Endodermal cell (in vitro differentiated cells): ENCODE results near the gene TAF5L. TPM values are rescaled to one million over a fixed set of nuclear protein-coding genes. Genes with fewer than 3 reads are reported as not detected.

ENCODE experiments used
- DNase-seq: peaks from one replicate; pipeline ENCODE4 v3.0.0-alpha.2; 2017
- H3K27ac ChIP-seq: 2 replicates; pipeline ENCODE4 v1.5.1; 2013; ENCODE audit warnings: mild to moderate bottlenecking, low read depth, low read length, moderate library complexity
- H3K27me3 ChIP-seq: 2 replicates; pipeline ENCODE4 v1.6.1; 2013; ENCODE audit warnings: mild to moderate bottlenecking, low read length, moderate library complexity; ENCODE audit not compliant: insufficient read depth, control insufficient read depth, poor library complexity, severe bottlenecking
- H3K36me3 ChIP-seq: 2 replicates; pipeline ENCODE4 v1.7.0; 2013; ENCODE audit warnings: mild to moderate bottlenecking, low read length, moderate library complexity; ENCODE audit not compliant: control insufficient read depth, insufficient read depth
- H3K4me1 ChIP-seq: one replicate; pipeline ENCODE4 v1.7.0; 2013; ENCODE audit warnings: low read length; ENCODE audit not compliant: control insufficient read depth, insufficient read depth
- H3K4me3 ChIP-seq: 2 replicates; pipeline ENCODE4 v1.5.1; 2013; ENCODE audit warnings: mild to moderate bottlenecking, low read length, moderate library complexity
- H3K9ac ChIP-seq: 2 replicates; pipeline ENCODE4 v1.6.1; 2013; ENCODE audit warnings: mild to moderate bottlenecking, low read length, moderate library complexity; ENCODE audit not compliant: poor library complexity, severe bottlenecking; ENCODE audit errors: extremely low read depth
- H3K9me3 ChIP-seq: 2 replicates; pipeline ENCODE4 v1.6.1; 2013; ENCODE audit warnings: mild to moderate bottlenecking, low read length, moderate library complexity; ENCODE audit not compliant: control insufficient read depth
- H3K27ac Mint-ChIP-seq: 2 replicates; pipeline ENCODE4 v1.8.0; 2020; ENCODE audit warnings: mixed read lengths
- H3K27me3 Mint-ChIP-seq: 2 replicates; pipeline ENCODE4 v1.8.0; 2021; ENCODE audit warnings: mild to moderate bottlenecking, mixed read lengths; ENCODE audit not compliant: insufficient read depth
- H3K36me3 Mint-ChIP-seq: 2 replicates; pipeline ENCODE4 v1.8.0; 2020; ENCODE audit warnings: low read depth, mixed read lengths
- H3K4me1 Mint-ChIP-seq: 2 replicates; pipeline ENCODE4 v1.8.0; 2020; ENCODE audit warnings: mixed read lengths
- H3K4me3 Mint-ChIP-seq: 2 replicates; pipeline ENCODE4 v1.8.0; 2020; ENCODE audit warnings: mild to moderate bottlenecking, moderate library complexity, mixed read lengths
- H3K9me3 Mint-ChIP-seq: 2 replicates; pipeline ENCODE4 v1.8.0; 2020; ENCODE audit warnings: mild to moderate bottlenecking, mixed read lengths
- WGBS, 2 experiments: methylation state at CpG; one replicate each; pipeline versions ENCODE4 v1.1.5 to v1.1.7; 2013; ENCODE audit warnings: missing lambda C conversion rate in 2 of 2, mixed read lengths in 1 of 2; ENCODE audit not compliant: insufficient coverage in 1 of 2, insufficient read length in 1 of 2; 5-methylcytosine and 5-hydroxymethylcytosine counted together
- total RNA-seq, 2 donors: library from RNA; stranded (reverse); fragmentation: NEBNext Ultra II Directional in 1 of 2; extraction: Animal tissue kit (Norgen Biotek cat#: 25700) in 1 of 2; gene quantifications; 2 replicates in 1 of 2; 3 replicates in 1 of 2; pipeline ENCODE4 v1.2.1, GENCODE V29; 2021
- TF ChIP-seq, protein P1 (sequence below): fragments of 200-600 bp; sonication (generic); conservative IDR thresholded peaks from 2 replicates; pipeline ENCODE4 v1.5.0; 2021; ENCODE audit warnings: antibody characterized with exemption, mild to moderate bottlenecking

Gene TAF5L
- total RNA-seq, 2 donors from 2014 or later = 13.1 to 17.7 TPM

GRCh38 chr1:229621663-229622062 is 4.3 kb downstream of the TAF5L start:
- TF ChIP-seq, protein P1, sequence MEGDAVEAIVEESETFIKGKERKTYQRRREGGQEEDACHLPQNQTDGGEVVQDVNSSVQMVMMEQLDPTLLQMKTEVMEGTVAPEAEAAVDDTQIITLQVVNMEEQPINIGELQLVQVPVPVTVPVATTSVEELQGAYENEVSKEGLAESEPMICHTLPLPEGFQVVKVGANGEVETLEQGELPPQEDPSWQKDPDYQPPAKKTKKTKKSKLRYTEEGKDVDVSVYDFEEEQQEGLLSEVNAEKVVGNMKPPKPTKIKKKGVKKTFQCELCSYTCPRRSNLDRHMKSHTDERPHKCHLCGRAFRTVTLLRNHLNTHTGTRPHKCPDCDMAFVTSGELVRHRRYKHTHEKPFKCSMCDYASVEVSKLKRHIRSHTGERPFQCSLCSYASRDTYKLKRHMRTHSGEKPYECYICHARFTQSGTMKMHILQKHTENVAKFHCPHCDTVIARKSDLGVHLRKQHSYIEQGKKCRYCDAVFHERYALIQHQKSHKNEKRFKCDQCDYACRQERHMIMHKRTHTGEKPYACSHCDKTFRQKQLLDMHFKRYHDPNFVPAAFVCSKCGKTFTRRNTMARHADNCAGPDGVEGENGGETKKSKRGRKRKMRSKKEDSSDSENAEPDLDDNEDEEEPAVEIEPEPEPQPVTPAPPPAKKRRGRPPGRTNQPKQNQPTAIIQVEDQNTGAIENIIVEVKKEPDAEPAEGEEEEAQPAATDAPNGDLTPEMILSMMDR = no peak
- Mint-ChIP-seq H3K27me3 (no peaks in the 10 kb centered on the region), H3K4me3 (no peak overlapping the region), H3K27ac (no peak overlapping the region), H3K4me1 (peaks cover 21% of the 10 kb centered on the region), H3K9me3 (no peaks in the 10 kb centered on the region), H3K36me3 (peaks cover 3% of the 10 kb centered on the region)
- no peaks in the 10 kb centered on the region for H3K9me3 ChIP-seq
- no peaks in the 10 kb centered on the region for H3K36me3 ChIP-seq
- whole genome bisulfite sequencing, 2 experiments = 85 to 86% methylated on average over 2 of the region's 2 CpGs
- DNase-seq = no peak
- peaks cover 7% of the 10 kb centered on the region for H3K4me1 ChIP-seq
- H3K27ac ChIP-seq = no peak overlapping the region
- no peak overlapping the region for H3K9ac ChIP-seq
- H3K4me3 ChIP-seq = no peak overlapping the region
- H3K27me3 ChIP-seq = no peaks in the 10 kb centered on the region

- no peaks in the 10 kb centered on the region for H3K9me3 ChIP-seq
- H3K4me1 Mint-ChIP-seq = peaks cover 20% of the 10 kb centered on the region
- H3K9ac ChIP-seq = no peak overlapping the region
- no peak overlapping the region for H3K27ac ChIP-seq
- H3K36me3 Mint-ChIP-seq = peaks cover 3% of the 10 kb centered on the region
- no peak overlapping the region for H3K4me3 ChIP-seq
- DNase-seq = peak; percentile 6
- no peaks in the 10 kb centered on the region for H3K27me3 Mint-ChIP-seq
- no peaks in the 10 kb centered on the region for H3K36me3 ChIP-seq
- WGBS, 2 experiments = 88 to 100% methylated on average over 2 to 3 of the region's 3 CpGs
- H3K4me3 Mint-ChIP-seq = no peak overlapping the region
- H3K9me3 Mint-ChIP-seq = no peaks in the 10 kb centered on the region
- no peak overlapping the region for H3K27ac Mint-ChIP-seq
- TF ChIP-seq, protein P1 = no peak
- H3K27me3 ChIP-seq = no peaks in the 10 kb centered on the region
- peaks cover 7% of the 10 kb centered on the region for H3K4me1 ChIP-seq
Measured at GRCh38 chr1:229620876-229621275, 5.0 kb downstream of the TAF5L start.

DNA sequence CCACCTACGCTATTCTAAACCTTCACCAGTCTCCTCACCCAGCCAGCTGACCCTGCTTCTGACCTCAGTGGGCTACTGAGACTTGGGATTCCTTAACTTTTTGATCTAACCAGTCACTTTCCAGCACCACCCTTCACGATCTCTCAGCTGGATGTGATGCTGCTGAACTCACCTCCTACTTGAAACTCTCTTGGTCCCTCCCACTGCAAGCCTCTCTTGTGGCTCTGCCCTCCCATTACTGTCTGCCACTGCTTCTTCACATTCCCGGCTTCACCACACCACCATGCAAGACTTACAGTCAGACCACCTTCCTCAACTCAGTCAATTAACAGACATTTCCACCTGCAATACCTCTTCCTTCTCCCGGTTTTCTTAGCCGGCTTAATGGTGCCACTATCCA is 6.3 kb downstream of the TAF5L start:
- H3K36me3 Mint-ChIP-seq = peaks cover 3% of the 10 kb centered on the region
- no peaks in the 10 kb centered on the region for H3K36me3 ChIP-seq
- no peaks in the 10 kb centered on the region for H3K27me3 Mint-ChIP-seq
- H3K4me3 ChIP-seq = no peak overlapping the region
- peaks cover 18% of the 10 kb centered on the region for H3K4me1 Mint-ChIP-seq
- TF ChIP-seq, protein P1 = no peak
- no peak overlapping the region for H3K27ac ChIP-seq
- H3K9me3 Mint-ChIP-seq = no peaks in the 10 kb centered on the region
- peak; percentile 57 for DNase-seq
- WGBS, 2 experiments = 87% methylated on average over 4 to 5 of the region's 5 CpGs
- H3K4me1 ChIP-seq = peaks cover 3% of the 10 kb centered on the region
- no peaks in the 10 kb centered on the region for H3K9me3 ChIP-seq
- no peak overlapping the region for H3K27ac Mint-ChIP-seq
- H3K4me3 Mint-ChIP-seq = no peak overlapping the region
- no peak overlapping the region for H3K9ac ChIP-seq
- no peaks in the 10 kb centered on the region for H3K27me3 ChIP-seq
